AG10803 (cell line): ENCODE results near the gene IKZF4.
"Not testable (repeated sequence)": the region's sequence is repeated elsewhere in the genome, so short reads cannot be mapped to it uniquely, and the experiment has no call there.

Experiments used
- DNase-seq: peaks from one replicate; pipeline ENCODE4 v3.0.0; 2010; ENCODE audit warnings: low read depth
- H3K4me3 ChIP-seq: 2 replicates; pipeline ENCODE4 v1.5.1; 2011; ENCODE audit warnings: mild to moderate bottlenecking, low read length, control low read depth
- CTCF ChIP-seq: conservative IDR thresholded peaks from 2 replicates; pipeline ENCODE4 v1.5.1; 2011; ENCODE audit warnings: mild to moderate bottlenecking, low read length, control low read depth, inconsistent platforms

The IKZF4 gene

GRCh38 chr12:56071648-56072047 is 50.8 kb downstream of the IKZF4 start:
- no peak overlapping the region for H3K4me3 ChIP-seq
- no peak for TF ChIP-seq CTCF
- DNase-seq = peak; percentile 75

DNA sequence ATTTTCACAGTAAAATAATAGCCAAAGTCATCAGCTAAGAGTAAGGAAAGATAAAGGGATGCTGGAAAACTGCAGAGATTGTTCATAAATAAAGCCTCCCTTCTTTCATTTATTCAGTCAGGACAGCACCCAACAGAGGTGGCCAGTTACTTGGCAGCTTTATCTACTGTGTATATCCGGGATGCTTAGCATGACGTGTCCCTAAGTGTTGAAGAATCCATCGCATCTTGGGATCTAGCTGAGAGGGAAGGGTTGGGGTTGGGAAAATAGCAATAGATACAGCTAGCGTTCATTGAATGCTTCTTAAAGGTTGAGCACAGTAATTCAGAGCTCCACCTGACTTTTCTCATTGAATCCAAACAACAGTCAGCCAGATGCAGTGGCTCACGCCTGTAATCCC is 53.6 kb downstream of the IKZF4 start:
- DNase-seq = no peak
- H3K4me3 ChIP-seq = no peak overlapping the region
- no peak for TF ChIP-seq CTCF

DNA sequence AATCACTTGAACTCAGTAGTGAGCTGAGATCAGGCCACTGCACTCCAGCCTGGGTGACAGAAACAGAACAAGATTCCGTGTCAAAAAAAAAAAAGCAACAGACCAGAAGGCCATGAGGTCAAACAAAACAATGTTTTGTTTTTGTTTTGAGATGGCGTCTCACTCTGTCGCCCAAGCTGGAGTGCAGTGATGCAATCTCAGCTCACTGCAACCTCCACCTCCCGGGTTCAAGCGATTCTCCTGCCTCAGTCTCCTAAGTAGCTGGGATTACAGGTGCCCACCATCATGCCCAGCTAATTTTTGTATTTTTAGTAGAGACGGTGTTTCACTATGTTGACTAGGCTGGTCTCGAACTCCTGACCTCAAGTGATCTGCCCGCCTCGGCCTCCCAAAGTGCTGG is 57.1 kb downstream of the IKZF4 start:
- not testable (repeated sequence) for DNase-seq, H3K4me3 ChIP-seq

DNA sequence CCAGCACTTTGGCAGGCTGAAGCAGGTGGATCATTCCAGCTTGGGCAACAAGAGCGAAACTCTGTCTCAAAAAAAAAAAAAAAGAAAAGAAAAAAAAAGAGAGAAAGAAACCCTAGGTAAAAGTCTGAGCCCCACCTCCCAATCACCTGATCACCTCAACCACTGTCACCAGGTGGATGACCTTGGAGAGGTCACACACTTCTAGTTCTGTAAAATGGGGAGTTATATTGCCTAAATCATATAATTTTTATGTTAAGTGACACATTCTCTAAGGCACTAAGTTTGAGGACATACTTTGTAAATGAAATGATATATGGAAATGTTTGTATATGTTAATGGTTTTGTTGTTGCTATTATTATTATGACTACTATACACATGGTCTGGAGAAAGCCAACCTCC is 57.6 kb downstream of the IKZF4 start:
- no peak for DNase-seq
- no peak for TF ChIP-seq CTCF
- 0 out of 2 replicates have a peak overlapping the region, but pooled peaks have one; percentile 15 for H3K4me3 ChIP-seq

- TF ChIP-seq CTCF = peak; percentile 76
- peak overlapping the region; percentile 60 for H3K4me3 ChIP-seq
- peak; percentile 79 for DNase-seq
Measured at GRCh38 chr12:56078931-56079722, 58.3 kb downstream of the IKZF4 start.

GRCh38 chr12:56079723-56080555 is 59.1 kb downstream of the IKZF4 start, which contains the start of gene ERBB3:
Gene ERBB3 (plus strand): TSS chr12:56080165. CDS start chr12:56080301, 136 bp downstream.
- DNase-seq = peak; percentile 76

More at GRCh38 chr12:56079723-56080555, 59.1 kb downstream of the IKZF4 start, which contains the start of gene ERBB3:
- peak within 1 kb of the TSS; percentile 60 for H3K4me3 ChIP-seq
- peak; percentile 14; the same call in 1 of the 2 replicates for TF ChIP-seq CTCF
